ENCODE data around the gene NEXN.
"Not testable (repeated sequence)": the region's sequence is repeated elsewhere in the genome, so short reads cannot be mapped to it uniquely, and the experiment has no call there.

NEXN gene

GRCh38 chr1:77966291-77966690, 77.9 kb downstream of the NEXN start:
- no peak for DNase-seq (ENCODE audit: low read depth)

GRCh38 chr1:77970192-77970591, 81.8 kb downstream of the NEXN start:
- no peak for DNase-seq (ENCODE audit: low read depth)

GRCh38 chr1:77972080-77972479, 83.7 kb downstream of the NEXN start:
- no peak for DNase-seq (ENCODE audit: low read depth)

GRCh38 chr1:77975386-77975785, 87.0 kb downstream of the NEXN start:
- DNase-seq (ENCODE audit: low read depth): no peak

GRCh38 chr1:77975907-77976306, 87.5 kb downstream of the NEXN start:
- no peak for DNase-seq (ENCODE audit: low read depth)

- DNase-seq (ENCODE audit: low read depth): no peak
Observed at GRCh38 chr1:77976433-77977076, 88.1 kb downstream of the NEXN start.

- no peak for DNase-seq (ENCODE audit: low read depth)
Observed at GRCh38 chr1:77977989-77978292, 89.5 kb downstream of the NEXN start.

GRCh38 chr1:77978293-77978968, 90.0 kb downstream of the NEXN start:
- peak; percentile 81 for DNase-seq (ENCODE audit: low read depth)

- peak; percentile 98 for DNase-seq (ENCODE audit: low read depth)
Observed at GRCh38 chr1:77978969-77979876, 90.8 kb downstream of the NEXN start, which contains the start of gene FUBP1. TSS of gene FUBP1 (minus strand) at chr1:77979072. CDS start at chr1:77979004, 68 bp downstream.

- DNase-seq (ENCODE audit: low read depth): not testable (repeated sequence)
Observed at GRCh38 chr1:77983352-77983996, 95.0 kb downstream of the NEXN start.

- DNase-seq (ENCODE audit: low read depth): no peak
Observed at GRCh38 chr1:77983997-77984355, 95.6 kb downstream of the NEXN start.

GRCh38 chr1:77984629-77985028, 96.2 kb downstream of the NEXN start:
- DNase-seq (ENCODE audit: low read depth): no peak

- no peak for DNase-seq (ENCODE audit: low read depth)
Observed at GRCh38 chr1:77986810-77987209, 98.4 kb downstream of the NEXN start.

- DNase-seq (ENCODE audit: low read depth): no peak
Observed at GRCh38 chr1:77987919-77988318, 99.5 kb downstream of the NEXN start.

GRCh38 chr1:77989744-77990143, 101.3 kb downstream of the NEXN start:
- no peak for DNase-seq (ENCODE audit: low read depth)

GRCh38 chr1:77990629-77991204, 102.3 kb downstream of the NEXN start:
- no peak for DNase-seq (ENCODE audit: low read depth)

- DNase-seq (ENCODE audit: low read depth): no peak
Observed at GRCh38 chr1:77991638-77992037, 103.2 kb downstream of the NEXN start.
